GM21723 (cell line): Measurements from ENCODE around the gene CDH13.
A peak's percentile ranks its signal among the peaks of the same experiment; 100 is the strongest.

Experiments
- ATAC-seq: cut with Tn5 transposase; IDR thresholded peaks from one replicate; pipeline ENCODE4 v1.9.1; 2021; ENCODE audit warnings: mild to moderate bottlenecking, moderate library complexity; ENCODE audit not compliant: unreplicated experiment

Gene CDH13

GRCh38 chr16:83721676-83722075, 1094.9 kb downstream of the CDH13 start:
- ATAC-seq: no peak

- no peak for ATAC-seq
Observed at GRCh38 chr16:83722456-83723183, 1095.9 kb downstream of the CDH13 start.

- no peak for ATAC-seq
Observed at GRCh38 chr16:83723244-83723643, 1096.5 kb downstream of the CDH13 start.

- ATAC-seq: no peak
Observed at GRCh38 chr16:83723901-83724300, 1097.1 kb downstream of the CDH13 start.

GRCh38 chr16:83724585-83724984, 1097.8 kb downstream of the CDH13 start:
- ATAC-seq: no peak

- ATAC-seq: no peak
Observed at GRCh38 chr16:83725313-83725712, 1098.5 kb downstream of the CDH13 start.

GRCh38 chr16:83727018-83727417, 1100.2 kb downstream of the CDH13 start:
- no peak for ATAC-seq

- no peak for ATAC-seq
Observed at GRCh38 chr16:83727751-83728352, 1101.1 kb downstream of the CDH13 start.

- ATAC-seq: no peak
Observed at GRCh38 chr16:83728492-83728891, 1101.7 kb downstream of the CDH13 start.

GRCh38 chr16:83730812-83731211, 1104.0 kb downstream of the CDH13 start:
- no peak for ATAC-seq

- ATAC-seq: no peak
Observed at GRCh38 chr16:83732536-83732935, 1105.8 kb downstream of the CDH13 start.

- ATAC-seq: no peak
Observed at GRCh38 chr16:83733301-83733700, 1106.5 kb downstream of the CDH13 start.

GRCh38 chr16:83734136-83734535, 1107.4 kb downstream of the CDH13 start:
- ATAC-seq: no peak

GRCh38 chr16:83737729-83738354, 1111.1 kb downstream of the CDH13 start:
- ATAC-seq: no peak

GRCh38 chr16:83738923-83739503, 1112.2 kb downstream of the CDH13 start:
- ATAC-seq: no peak

GRCh38 chr16:83742124-83742899, 1115.5 kb downstream of the CDH13 start:
- no peak for ATAC-seq

- no peak for ATAC-seq
Observed at GRCh38 chr16:83743241-83743640, 1116.5 kb downstream of the CDH13 start.

- no peak for ATAC-seq
Observed at GRCh38 chr16:83743720-83744119, 1117.0 kb downstream of the CDH13 start.

- ATAC-seq: peak; percentile 81
Observed at GRCh38 chr16:83744441-83744981, 1117.7 kb downstream of the CDH13 start.

GRCh38 chr16:83746611-83747010, 1119.8 kb downstream of the CDH13 start:
- no peak for ATAC-seq

- ATAC-seq: no peak
Observed at GRCh38 chr16:83747936-83748335, 1121.2 kb downstream of the CDH13 start.
